ENCODE data around the gene KLRF2. TPM values are rescaled to one million over a fixed set of nuclear protein-coding genes. Genes with fewer than 3 reads are reported as not detected.

Gene KLRF2, protein sequence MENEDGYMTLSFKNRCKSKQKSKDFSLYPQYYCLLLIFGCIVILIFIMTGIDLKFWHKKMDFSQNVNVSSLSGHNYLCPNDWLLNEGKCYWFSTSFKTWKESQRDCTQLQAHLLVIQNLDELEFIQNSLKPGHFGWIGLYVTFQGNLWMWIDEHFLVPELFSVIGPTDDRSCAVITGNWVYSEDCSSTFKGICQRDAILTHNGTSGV
- not detected for total RNA-seq
- not detected for polyA plus RNA-seq
- long read RNA-seq, donor 1, result 0 reads
- long read RNA-seq, donor 2, result 0 reads

DNA sequence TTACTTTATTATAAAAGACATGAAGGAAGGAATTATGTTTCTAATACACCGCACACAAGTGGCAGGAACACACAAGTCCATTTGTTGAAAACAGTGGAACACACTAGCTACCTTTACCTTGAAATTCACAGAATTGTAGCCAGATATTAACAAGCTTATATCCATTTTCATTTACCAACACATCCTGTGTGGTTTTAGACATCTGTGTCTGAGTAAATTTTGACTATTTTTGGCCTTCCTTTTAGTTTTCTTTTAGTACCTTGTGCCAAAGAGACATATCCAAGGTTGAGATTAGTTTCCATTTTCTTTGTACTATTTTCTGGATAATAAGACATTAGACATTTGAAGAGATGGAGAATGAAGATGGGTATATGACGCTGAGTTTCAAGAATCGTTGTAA, at the start of gene KLRF2:
KLRF2 (plus strand) TSS at position 244 of the 400 bp plus-strand sequence; CDS start at position 351, 107 bp downstream.
- ATAC-seq (ENCODE audit: low FRiP score), result no peak
- intact Hi-C loops (cut with DNase I), result no loop called here
- no peak for DNase-seq
- no peak within 1 kb of the TSS for H3K27ac ChIP-seq (ENCODE audit: low read depth in 1 of 2, low read length in 2 of 2)
- no peak within 1 kb of the TSS for H3K4me3 ChIP-seq (ENCODE audit: low read length in 2 of 2)
- H3K9me3 ChIP-seq (ENCODE audit: control insufficient read depth, low read length), result no peaks in the 10 kb centered on the region
- H3K4me1 ChIP-seq (ENCODE audit: control insufficient read depth in 1 of 2, insufficient read depth in 2 of 2, low read length in 2 of 2), result no peaks in the 10 kb centered on the region
- WGBS, 2 donors, result 93 to 94% methylated on average over 3 of the region's 3 CpGs
- peaks cover 0 to 2% of the 10 kb centered on the region in 2 donors for H3K27me3 ChIP-seq (ENCODE audit: control insufficient read depth in 1 of 2, insufficient read depth in 2 of 2, low read length in 1 of 2)
- H3K36me3 ChIP-seq (ENCODE audit: control insufficient read depth in 1 of 2, insufficient read depth in 2 of 2, low read length in 1 of 2), result no peaks in the 10 kb centered on the region

DNA sequence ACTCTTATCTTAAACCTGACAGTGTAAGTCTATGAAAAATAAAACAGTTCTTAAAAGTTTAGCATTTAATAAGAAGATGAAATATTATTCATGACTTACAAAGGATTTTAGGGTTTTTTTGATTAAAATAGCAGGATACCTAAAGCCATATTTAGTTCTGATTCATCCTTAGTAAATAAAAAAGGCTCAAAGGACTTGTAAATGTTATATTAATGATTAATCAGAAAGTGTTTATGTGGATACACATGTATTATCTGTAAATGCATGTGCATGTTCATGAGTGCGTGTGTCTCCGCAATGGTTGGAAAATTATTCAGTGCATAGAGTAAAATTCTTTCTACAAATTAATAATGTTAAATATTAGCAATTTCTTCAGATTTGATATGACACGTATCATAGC, 49.6 kb upstream of the KLRF2 start:
- 61 to 62% methylated on average over 3 of the region's 3 CpGs for WGBS, 2 donors
- no peaks in the 10 kb centered on the region for H3K4me1 ChIP-seq (ENCODE audit: control insufficient read depth in 1 of 2, insufficient read depth in 2 of 2, low read length in 2 of 2)
- no peak overlapping the region for H3K4me3 ChIP-seq (ENCODE audit: low read length in 2 of 2)
- intact Hi-C loops (cut with DNase I), result no loop called here
- no peak for ATAC-seq (ENCODE audit: low FRiP score)
- DNase-seq, result no peak
- H3K27ac ChIP-seq (ENCODE audit: low read depth in 1 of 2, low read length in 2 of 2), result no peak overlapping the region
- no peaks in the 10 kb centered on the region for H3K27me3 ChIP-seq (ENCODE audit: control insufficient read depth in 1 of 2, insufficient read depth in 2 of 2, low read length in 1 of 2)
- H3K9me3 ChIP-seq (ENCODE audit: control insufficient read depth, low read length), result no peaks in the 10 kb centered on the region
- H3K36me3 ChIP-seq (ENCODE audit: control insufficient read depth in 1 of 2, insufficient read depth in 2 of 2, low read length in 1 of 2), result no peaks in the 10 kb centered on the region

DNA sequence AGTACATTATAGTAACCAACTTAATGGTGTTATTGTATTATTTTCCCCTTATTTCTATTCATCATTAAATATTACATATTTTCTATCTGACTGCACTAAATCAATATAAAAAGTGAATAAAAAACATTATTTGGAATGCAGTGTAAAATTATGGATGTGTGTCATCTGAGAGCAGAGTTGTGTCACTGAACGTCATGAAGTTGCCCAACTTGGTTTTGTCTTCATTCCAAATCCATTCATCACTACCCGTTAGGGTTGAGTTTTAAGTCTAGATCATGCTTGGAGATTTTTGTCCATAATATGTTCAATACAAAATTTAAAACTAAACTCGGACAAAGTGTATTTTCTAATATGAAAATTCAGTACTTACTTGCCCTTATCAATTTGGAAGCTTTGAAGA, 37.9 kb upstream of the KLRF2 start:
- Histone ChIP-seq H3K27ac (ENCODE audit: low read depth in 1 of 2, low read length in 2 of 2) (no peak overlapping the region), H3K27me3 (ENCODE audit: control insufficient read depth in 1 of 2, insufficient read depth in 2 of 2, low read length in 1 of 2) (no peaks in the 10 kb centered on the region), H3K36me3 (ENCODE audit: control insufficient read depth in 1 of 2, insufficient read depth in 2 of 2, low read length in 1 of 2) (no peaks in the 10 kb centered on the region), H3K4me1 (ENCODE audit: control insufficient read depth in 1 of 2, insufficient read depth in 2 of 2, low read length in 2 of 2) (no peaks in the 10 kb centered on the region), H3K4me3 (ENCODE audit: low read length in 2 of 2) (no peak overlapping the region), H3K9me3 (ENCODE audit: control insufficient read depth, low read length) (no peaks in the 10 kb centered on the region)
- WGBS, 2 donors, result 46 to 55% methylated on average over 3 of the region's 3 CpGs
- ATAC-seq (ENCODE audit: low FRiP score) (no peak), DNase-seq (no peak)
- intact Hi-C loops (cut with DNase I), result no loop called here

DNA sequence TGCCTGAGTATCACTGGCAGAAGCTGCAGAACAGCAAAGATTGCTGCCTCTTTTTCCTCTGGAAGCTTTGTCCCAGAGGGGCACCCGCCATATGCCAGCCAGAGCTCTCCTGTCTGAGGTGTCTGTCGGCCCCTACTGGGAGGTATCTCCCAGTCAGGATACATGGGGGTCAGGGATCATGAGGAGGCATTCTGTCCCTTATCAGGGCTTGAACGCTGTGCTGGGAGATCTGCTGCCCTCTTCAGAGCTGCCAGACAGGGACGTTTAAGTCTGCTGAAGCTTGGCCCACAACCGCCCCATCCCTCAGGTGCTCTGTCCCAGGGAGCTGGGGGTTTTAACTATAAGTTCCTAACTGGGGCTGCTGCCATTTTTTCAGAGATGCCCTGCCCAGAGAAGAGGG, 32.4 kb upstream of the KLRF2 start:
- H3K9me3 ChIP-seq (ENCODE audit: control insufficient read depth, low read length), result no peaks in the 10 kb centered on the region
- H3K4me1 ChIP-seq (ENCODE audit: control insufficient read depth in 1 of 2, insufficient read depth in 2 of 2, low read length in 2 of 2), result no peaks in the 10 kb centered on the region
- ATAC-seq (ENCODE audit: low FRiP score), result no peak
- intact Hi-C loops (cut with DNase I), result no loop called here
- no peak overlapping the region for H3K4me3 ChIP-seq (ENCODE audit: low read length in 2 of 2)
- no peak overlapping the region for H3K27ac ChIP-seq (ENCODE audit: low read depth in 1 of 2, low read length in 2 of 2)
- 72 to 74% methylated on average over 5 of the region's 5 CpGs for WGBS, 2 donors
- no peak for DNase-seq
- H3K27me3 ChIP-seq (ENCODE audit: control insufficient read depth in 1 of 2, insufficient read depth in 2 of 2, low read length in 1 of 2), result no peaks in the 10 kb centered on the region
- H3K36me3 ChIP-seq (ENCODE audit: control insufficient read depth in 1 of 2, insufficient read depth in 2 of 2, low read length in 1 of 2), result no peaks in the 10 kb centered on the region

DNA sequence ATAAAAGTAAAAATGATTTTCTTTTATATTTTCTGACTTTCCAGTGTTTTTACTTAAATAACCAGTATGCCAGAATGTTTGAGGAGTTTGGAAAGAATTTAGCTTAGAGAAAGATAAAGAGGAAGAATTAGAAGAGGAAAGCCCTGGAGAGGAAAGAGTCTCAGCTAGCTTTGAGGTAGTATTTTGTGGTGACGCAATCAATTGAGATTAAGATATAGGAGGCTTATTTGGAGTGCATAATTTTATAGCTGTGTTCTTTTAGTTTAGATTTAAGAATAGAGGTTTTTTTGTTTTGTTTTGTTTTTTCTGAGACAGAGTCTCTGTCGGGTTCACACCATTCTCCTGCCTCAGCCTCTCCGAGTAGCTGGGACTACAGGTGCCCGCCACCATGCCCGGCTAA, 30.2 kb upstream of the KLRF2 start:
- intact Hi-C loops (cut with DNase I), result no loop called here
- Histone ChIP-seq H3K27me3 (ENCODE audit: control insufficient read depth in 1 of 2, insufficient read depth in 2 of 2, low read length in 1 of 2) (no peaks in the 10 kb centered on the region), H3K4me1 (ENCODE audit: control insufficient read depth in 1 of 2, insufficient read depth in 2 of 2, low read length in 2 of 2) (no peaks in the 10 kb centered on the region), H3K36me3 (ENCODE audit: control insufficient read depth in 1 of 2, insufficient read depth in 2 of 2, low read length in 1 of 2) (no peaks in the 10 kb centered on the region), H3K9me3 (ENCODE audit: control insufficient read depth, low read length) (no peaks in the 10 kb centered on the region), H3K27ac (ENCODE audit: low read depth in 1 of 2, low read length in 2 of 2) (no peak overlapping the region), H3K4me3 (ENCODE audit: low read length in 2 of 2) (no peak overlapping the region)
- ATAC-seq (ENCODE audit: low FRiP score), result no peak
- 92 to 94% methylated on average over 5 of the region's 5 CpGs for WGBS, 2 donors
- no peak for DNase-seq

DNA sequence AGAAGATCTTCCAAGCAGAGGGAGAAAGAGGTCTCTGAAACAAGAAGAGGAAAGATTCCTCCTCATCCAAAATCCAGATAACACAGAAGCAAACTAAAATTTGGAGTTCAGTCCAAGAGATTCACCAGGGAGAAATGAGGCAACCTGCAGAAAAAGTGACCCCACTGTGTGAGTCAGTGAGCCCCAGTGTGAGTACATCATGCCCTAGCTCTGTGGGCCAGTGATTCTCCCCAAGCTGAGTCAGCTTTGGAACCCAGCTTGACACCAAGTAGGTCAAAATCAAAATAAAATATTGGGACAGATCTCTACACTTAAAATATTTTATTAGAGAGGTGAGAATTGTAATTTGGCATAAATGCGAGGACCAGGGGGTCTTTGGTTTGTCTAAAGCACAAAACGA, 29.4 kb upstream of the KLRF2 start:
- ATAC-seq (ENCODE audit: low FRiP score) (no peak), DNase-seq (no peak)
- H3K9me3 ChIP-seq (ENCODE audit: control insufficient read depth, low read length), result no peaks in the 10 kb centered on the region
- H3K4me3 ChIP-seq (ENCODE audit: low read length in 2 of 2), result no peak overlapping the region
- no peaks in the 10 kb centered on the region for H3K27me3 ChIP-seq (ENCODE audit: control insufficient read depth in 1 of 2, insufficient read depth in 2 of 2, low read length in 1 of 2)
- 66 to 71% methylated on average over 2 of the region's 2 CpGs for WGBS, 2 donors
- no peak overlapping the region for H3K27ac ChIP-seq (ENCODE audit: low read depth in 1 of 2, low read length in 2 of 2)
- intact Hi-C loops (cut with DNase I), result no loop called here
- H3K4me1 ChIP-seq (ENCODE audit: control insufficient read depth in 1 of 2, insufficient read depth in 2 of 2, low read length in 2 of 2), result no peaks in the 10 kb centered on the region
- no peaks in the 10 kb centered on the region for H3K36me3 ChIP-seq (ENCODE audit: control insufficient read depth in 1 of 2, insufficient read depth in 2 of 2, low read length in 1 of 2)

DNA sequence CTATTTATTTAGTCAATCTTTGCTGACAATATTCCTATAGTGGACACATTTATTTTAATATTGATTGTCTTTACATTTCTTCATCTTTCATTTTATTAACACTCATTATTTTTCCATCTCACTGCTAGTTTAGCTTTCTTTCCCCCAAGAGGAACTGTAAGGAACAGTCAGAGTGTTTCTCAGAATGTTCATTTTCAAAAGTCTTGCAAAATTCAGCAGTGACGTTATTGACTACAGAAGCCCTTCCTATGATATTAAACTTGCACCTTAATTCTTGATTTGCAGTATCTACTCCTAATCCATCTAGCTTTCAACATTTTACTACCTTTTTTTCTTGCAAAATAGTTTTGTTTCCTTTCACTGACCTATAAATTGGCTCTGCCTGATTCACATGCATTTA, 25.1 kb upstream of the KLRF2 start:
- no peak for ATAC-seq (ENCODE audit: low FRiP score)
- H3K4me3 ChIP-seq (ENCODE audit: low read length in 2 of 2), result no peak overlapping the region
- no peak for DNase-seq
- H3K36me3 ChIP-seq (ENCODE audit: control insufficient read depth in 1 of 2, insufficient read depth in 2 of 2, low read length in 1 of 2), result no peaks in the 10 kb centered on the region
- no peaks in the 10 kb centered on the region for H3K4me1 ChIP-seq (ENCODE audit: control insufficient read depth in 1 of 2, insufficient read depth in 2 of 2, low read length in 2 of 2)
- H3K27me3 ChIP-seq (ENCODE audit: control insufficient read depth in 1 of 2, insufficient read depth in 2 of 2, low read length in 1 of 2), result no peaks in the 10 kb centered on the region
- intact Hi-C loops (cut with DNase I), result no loop called here
- 63 to 78% methylated on average over 1 of the region's 1 CpG for WGBS, 2 donors
- no peak overlapping the region for H3K27ac ChIP-seq (ENCODE audit: low read depth in 1 of 2, low read length in 2 of 2)
- H3K9me3 ChIP-seq (ENCODE audit: control insufficient read depth, low read length), result peaks cover 2% of the 10 kb centered on the region

DNA sequence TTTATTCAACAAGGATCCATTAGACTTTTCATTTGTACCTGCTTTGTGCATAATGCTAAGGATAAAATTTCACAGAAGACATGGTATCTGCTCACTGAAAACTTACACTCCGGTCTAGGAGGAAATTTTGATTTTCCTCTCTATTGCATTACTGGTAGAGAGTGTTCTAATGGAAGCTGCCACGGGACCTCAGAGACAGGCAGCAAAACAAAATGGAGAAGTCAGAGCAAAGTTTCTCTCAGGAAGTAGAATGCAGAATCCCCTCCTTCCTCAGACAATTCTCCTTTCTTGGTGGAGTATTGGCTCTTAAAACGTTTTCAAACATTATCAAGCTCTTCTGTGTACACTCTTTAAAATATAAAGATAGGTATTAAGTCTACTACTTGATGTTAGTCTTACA, 24.4 kb upstream of the KLRF2 start:
- no peaks in the 10 kb centered on the region for H3K27me3 ChIP-seq (ENCODE audit: control insufficient read depth in 1 of 2, insufficient read depth in 2 of 2, low read length in 1 of 2)
- 47 to 57% methylated on average over 3 of the region's 3 CpGs for WGBS, 2 donors
- no peak for ATAC-seq (ENCODE audit: low FRiP score)

DNA sequence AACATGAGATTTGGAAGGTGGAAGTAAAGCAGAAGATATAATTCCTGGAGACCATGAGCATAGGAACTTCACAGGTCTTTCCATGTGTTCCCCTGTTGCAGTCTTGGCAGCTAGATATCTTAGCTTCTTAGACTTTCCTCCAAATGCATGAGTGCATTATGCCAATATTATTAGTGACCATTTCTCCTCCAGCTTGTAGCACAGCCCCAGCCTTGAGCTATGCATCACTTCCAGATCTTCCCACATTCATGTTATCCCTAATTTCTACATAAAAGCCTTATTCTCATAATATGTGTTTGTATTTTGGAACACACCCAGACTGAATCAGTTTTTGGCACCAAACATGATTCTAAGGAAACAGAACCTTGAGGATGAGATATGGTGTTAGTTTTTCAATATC, 23.2 kb upstream of the KLRF2 start:
- H3K4me1 ChIP-seq (ENCODE audit: control insufficient read depth in 1 of 2, insufficient read depth in 2 of 2, low read length in 2 of 2), result no peaks in the 10 kb centered on the region
- H3K9me3 ChIP-seq (ENCODE audit: control insufficient read depth, low read length), result peaks cover 2% of the 10 kb centered on the region
- H3K4me3 ChIP-seq (ENCODE audit: low read length in 2 of 2), result no peak overlapping the region
- no peak overlapping the region for H3K27ac ChIP-seq (ENCODE audit: low read depth in 1 of 2, low read length in 2 of 2)
- H3K36me3 ChIP-seq (ENCODE audit: control insufficient read depth in 1 of 2, insufficient read depth in 2 of 2, low read length in 1 of 2), result no peaks in the 10 kb centered on the region
- no peaks in the 10 kb centered on the region for H3K27me3 ChIP-seq (ENCODE audit: control insufficient read depth in 1 of 2, insufficient read depth in 2 of 2, low read length in 1 of 2)
- intact Hi-C loops (cut with DNase I), result no loop called here
- DNase-seq (no peak), ATAC-seq (ENCODE audit: low FRiP score) (no peak)

More for the DNA sequence above, 24.4 kb upstream of the KLRF2 start:
- no peak for DNase-seq
- Histone ChIP-seq H3K4me1 (ENCODE audit: control insufficient read depth in 1 of 2, insufficient read depth in 2 of 2, low read length in 2 of 2) (no peaks in the 10 kb centered on the region), H3K9me3 (ENCODE audit: control insufficient read depth, low read length) (peaks cover 2% of the 10 kb centered on the region), H3K27ac (ENCODE audit: low read depth in 1 of 2, low read length in 2 of 2) (no peak overlapping the region), H3K4me3 (ENCODE audit: low read length in 2 of 2) (no peak overlapping the region), H3K36me3 (ENCODE audit: control insufficient read depth in 1 of 2, insufficient read depth in 2 of 2, low read length in 1 of 2) (no peaks in the 10 kb centered on the region)
- intact Hi-C loops (cut with DNase I), result no loop called here
